Measurements from ENCODE around the gene ST6GALNAC3.

The ST6GALNAC3 gene

GRCh38 chr1:76247261-76247852 lies 172.8 kb downstream of the ST6GALNAC3 start:
- in situ Hi-C loops (cut with HindIII; ENCODE audit: low pct_ligation_motif_present, low sequenced_read_pairs), result no loop called here
- no peaks in the 10 kb centered on the region for H3K36me3 ChIP-seq (replicated peaks)
- no peaks in the 10 kb centered on the region for H3K27me3 ChIP-seq (replicated peaks)
- no peak overlapping the region for H3K4me3 ChIP-seq (ENCODE audit: low read depth, low read length)
- TF ChIP-seq CTCF (IDR thresholded peaks at IDR 0.05; ENCODE audit: low read depth, low read length, missing control alignments), result no peak
- DNase-seq, result no peak
- H3K27ac ChIP-seq, result no peak overlapping the region

GRCh38 chr1:76250271-76250670 lies 175.7 kb downstream of the ST6GALNAC3 start:
- Histone ChIP-seq H3K36me3 (replicated peaks) (no peaks in the 10 kb centered on the region), H3K27me3 (replicated peaks) (no peaks in the 10 kb centered on the region), H3K27ac (no peak overlapping the region), H3K4me3 (ENCODE audit: low read depth, low read length) (no peak overlapping the region)
- DNase-seq, result no peak
- in situ Hi-C loops (cut with HindIII; ENCODE audit: low pct_ligation_motif_present, low sequenced_read_pairs), result no loop called here
- TF ChIP-seq CTCF (IDR thresholded peaks at IDR 0.05; ENCODE audit: low read depth, low read length, missing control alignments), result no peak

GRCh38 chr1:76252431-76252830 lies 177.9 kb downstream of the ST6GALNAC3 start:
- in situ Hi-C loops (cut with HindIII; ENCODE audit: low pct_ligation_motif_present, low sequenced_read_pairs), result no loop called here
- no peak for DNase-seq
- no peaks in the 10 kb centered on the region for H3K36me3 ChIP-seq (replicated peaks)
- H3K27ac ChIP-seq, result no peak overlapping the region
- TF ChIP-seq CTCF (IDR thresholded peaks at IDR 0.05; ENCODE audit: low read depth, low read length, missing control alignments), result no peak
- H3K4me3 ChIP-seq (ENCODE audit: low read depth, low read length), result no peak overlapping the region
- H3K27me3 ChIP-seq (replicated peaks), result no peaks in the 10 kb centered on the region

GRCh38 chr1:76254104-76255030 lies 179.8 kb downstream of the ST6GALNAC3 start:
- in situ Hi-C loops (cut with HindIII; ENCODE audit: low pct_ligation_motif_present, low sequenced_read_pairs), result no loop called here
- H3K4me3 ChIP-seq (ENCODE audit: low read depth, low read length), result no peak overlapping the region
- no peak overlapping the region for H3K27ac ChIP-seq
- H3K27me3 ChIP-seq (replicated peaks), result no peaks in the 10 kb centered on the region
- DNase-seq, result no peak
- no peaks in the 10 kb centered on the region for H3K36me3 ChIP-seq (replicated peaks)
- TF ChIP-seq CTCF (IDR thresholded peaks at IDR 0.05; ENCODE audit: low read depth, low read length, missing control alignments), result no peak

- Histone ChIP-seq H3K27me3 (replicated peaks) (no peaks in the 10 kb centered on the region), H3K4me3 (ENCODE audit: low read depth, low read length) (no peak overlapping the region), H3K27ac (no peak overlapping the region), H3K36me3 (replicated peaks) (no peaks in the 10 kb centered on the region)
- no peak for TF ChIP-seq CTCF (IDR thresholded peaks at IDR 0.05; ENCODE audit: low read depth, low read length, missing control alignments)
- no peak for DNase-seq
- in situ Hi-C loops (cut with HindIII; ENCODE audit: low pct_ligation_motif_present, low sequenced_read_pairs), result no loop called here
Measured at GRCh38 chr1:76256289-76257223, 182.0 kb downstream of the ST6GALNAC3 start.
